GM12878 (cell line): ENCODE measurements around the gene LDLR. TPM values are rescaled to one million over a fixed set of nuclear protein-coding genes. Genes with fewer than 3 reads are reported as not detected.

Experiments used
- ATAC-seq: fragments of 200-7000 bp; cut with Tn5 transposase; 3 replicates; pipeline ENCODE4 v1.9.1; 2020; ENCODE audit warnings: mild to moderate bottlenecking, moderate library complexity
- BruUV-seq: library from RNA; stranded (reverse); fragments of 400-500 nt; replicated peaks from 2 replicates; lab custom pipeline; 2021; lab: Mats Ljungman, UMichigan
- CTCF ChIA-PET: fragments of 300-600 bp; sonication (Branson Sonifier 250); formaldehyde crosslinking; extraction: SDS; loops from one replicate; lab custom pipeline; 2021; ENCODE audit warnings: inconsistent platforms; lab: Yijun Ruan, JAX
- POLR2A ChIA-PET: fragments of 350-600 bp; formaldehyde crosslinking; extraction: SDS; loops from one replicate; lab custom pipeline; 2021; ENCODE audit warnings: inconsistent platforms; lab: Charles Lee
- RAD21 ChIA-PET: fragments of 300-600 bp; sonication (Branson Sonifier 250); formaldehyde crosslinking; loops from one replicate; lab custom pipeline; 2023; ENCODE audit warnings: antibody characterized with exemption; ENCODE audit not compliant: unreplicated experiment; lab: Charles Lee
- SMC1A ChIA-PET: fragments of 300-600 bp; sonication (Branson Sonifier 250); formaldehyde crosslinking; loops from one replicate; lab custom pipeline; 2023; ENCODE audit not compliant: unreplicated experiment, uncharacterized antibody; lab: Charles Lee
- DNase-seq: peaks from one replicate; pipeline ENCODE4 v3.0.0-alpha.2; 2011; ENCODE audit warnings: low read depth, low spot score
- FAIRE-seq: peaks from 3 replicates; lab custom pipeline; 2011; peaks lifted over from hg19 to GRCh38; lab: Jason Lieb, UNC
- H2AFZ ChIP-seq: 2 replicates; pipeline ENCODE4 v1.6.0; 2011; ENCODE audit warnings: low read depth, low read length, control low read depth; ENCODE audit not compliant: control insufficient read depth
- H3K27ac ChIP-seq: 2 replicates; pipeline ENCODE4 v1.5.1; 2011; ENCODE audit warnings: control low read depth; ENCODE audit not compliant: control insufficient read depth, insufficient read depth
- H3K27me3 ChIP-seq, 2 experiments: replicated peaks in 1 of 2; 2 replicates each; pipeline versions ENCODE4 v1.6.0 to v1.6.1; 2011; ENCODE audit warnings: low read length in 1 of 2; ENCODE audit not compliant: control insufficient read depth in 2 of 2, insufficient read depth in 2 of 2
- H3K36me3 ChIP-seq, 2 experiments: 2 replicates each; pipeline ENCODE4 v1.5.1; 2011; ENCODE audit warnings: low read length in 1 of 2; ENCODE audit not compliant: control insufficient read depth in 2 of 2, insufficient read depth in 2 of 2
- H3K4me1 ChIP-seq: 2 replicates; pipeline ENCODE4 v1.6.1; 2011; ENCODE audit warnings: mild to moderate bottlenecking, low read length, moderate library complexity, mixed read lengths; ENCODE audit not compliant: control insufficient read depth, insufficient read depth
- H3K4me2 ChIP-seq: 2 replicates; pipeline ENCODE4 v1.6.0; 2011; ENCODE audit warnings: control low read depth; ENCODE audit not compliant: control insufficient read depth, insufficient read depth
- H3K4me3 ChIP-seq: fragments of 200-600 bp; sonication (generic); 2 replicates; pipeline ENCODE4 v1.5.1; 2016
- H3K79me2 ChIP-seq: 2 replicates; pipeline ENCODE4 v1.6.0; 2011; ENCODE audit warnings: low read length; ENCODE audit not compliant: control insufficient read depth, insufficient read depth
- H3K9ac ChIP-seq: 2 replicates; pipeline ENCODE4 v1.8.0; 2011; ENCODE audit warnings: low read length, control low read depth, mixed read lengths; ENCODE audit not compliant: control insufficient read depth, insufficient read depth
- H3K9me3 ChIP-seq: replicated peaks from 3 replicates; pipeline ENCODE4 v1.5.1; 2011; ENCODE audit warnings: mild to moderate bottlenecking, low read length; ENCODE audit not compliant: control insufficient read depth, insufficient read depth
- H4K20me1 ChIP-seq: 2 replicates; pipeline ENCODE4 v1.6.0; 2011; ENCODE audit not compliant: control insufficient read depth, insufficient read depth
- ATF7 ChIP-seq: fragments of 450-650 bp; IDR thresholded peaks from 2 replicates; pipeline ENCODE4 v1.6.1; 2016; ENCODE audit warnings: low read depth, mild to moderate bottlenecking
- BHLHE40 ChIP-seq, 2 experiments: fragments of 450-650 bp in 1 of 2; IDR thresholded peaks; 2 replicates each; pipeline ENCODE4 v1.6.1; 2011 to 2017; ENCODE audit warnings: low read depth in 2 of 2, borderline replicate concordance in 1 of 2, improper control_type of control experiment in 1 of 2, low read length in 1 of 2, mild to moderate bottlenecking in 1 of 2
- CEBPB ChIP-seq, 2 experiments: fragments of 150-350 bp in 1 of 2; IDR thresholded peaks; 2 replicates each; pipeline ENCODE4 v1.6.1; 2012 to 2014; ENCODE audit warnings: low read depth in 2 of 2, low read length in 2 of 2, borderline replicate concordance in 1 of 2, inconsistent platforms in 1 of 2
- CREB1 ChIP-seq: IDR thresholded peaks from 2 replicates; pipeline ENCODE4 v1.6.1; 2012; ENCODE audit warnings: low read depth, mild to moderate bottlenecking, inconsistent platforms
- HCFC1 ChIP-seq: fragments of 150-350 bp; IDR thresholded peaks from 2 replicates; pipeline ENCODE4 v1.6.1; 2014; ENCODE audit warnings: low read length
- HDAC2 ChIP-seq: fragments of 200-600 bp; sonication (generic); IDR thresholded peaks from 2 replicates; pipeline ENCODE4 v1.6.1; 2017
- KAT2A ChIP-seq: conservative IDR thresholded peaks from 2 replicates; pipeline ENCODE4 v1.6.1; 2011; ENCODE audit warnings: low read depth, low read length; ENCODE audit not compliant: control insufficient read depth
- KLF5 ChIP-seq: fragments of 450-650 bp; IDR thresholded peaks from 2 replicates; pipeline ENCODE4 v1.6.1; 2014; ENCODE audit warnings: mild to moderate bottlenecking; ENCODE audit not compliant: partially characterized antibody
- NR2F1 ChIP-seq: fragments of 450-650 bp; conservative IDR thresholded peaks from 2 replicates; pipeline ENCODE4 v1.6.1; 2017; ENCODE audit warnings: mild to moderate bottlenecking
- RAD21 ChIP-seq: IDR thresholded peaks from 2 replicates; pipeline ENCODE4 v1.6.1; 2011; ENCODE audit warnings: mild to moderate bottlenecking, low read depth, low read length, moderate library complexity; ENCODE audit not compliant: insufficient read depth
- RCOR1 ChIP-seq: conservative IDR thresholded peaks from 2 replicates; pipeline ENCODE4 v1.6.1; 2012; ENCODE audit warnings: low read depth, low read length, improper control_type of control experiment
- TAF1 ChIP-seq: IDR thresholded peaks from 2 replicates; pipeline ENCODE4 v1.6.1; 2011; ENCODE audit warnings: mild to moderate bottlenecking, low read depth, low read length, borderline replicate concordance
- TCF3 ChIP-seq: IDR thresholded peaks from 2 replicates; pipeline ENCODE4 v1.6.1; 2012; ENCODE audit warnings: low read depth, mild to moderate bottlenecking, low read length, borderline replicate concordance; ENCODE audit not compliant: insufficient read depth
- WGBS: methylation state at CpG from one replicate; pipeline ENCODE4 v1.1.6; 2016; ENCODE audit warnings: low lambda C conversion rate; ENCODE audit not compliant: insufficient replicate concordance, insufficient coverage; ENCODE audit errors: missing lambda C conversion rate; 5-methylcytosine and 5-hydroxymethylcytosine counted together
- in situ Hi-C: fragments of 300-500 bp; cut with MboI; formaldehyde crosslinking; loops from 9 replicates; pipeline ENCODE4 v1.14.3; 2018; ENCODE audit warnings: mixed read lengths
- intact Hi-C: fragments of 100-400 bp; cut with micrococcal nuclease; formaldehyde crosslinking; loops from one replicate; pipeline ENCODE4 v1.14.2; 2022; ENCODE audit not compliant: unreplicated experiment
- polyA plus RNA-seq, 11 experiments: library from polyadenylated mRNA; depleted of rRNA in 4 of 11; unstranded in 6 of 11; stranded (reverse) in 5 of 11; fragments of >200 nt; fragmentation: Nextera tagmentation in 4 of 11; fragmentation: Illumina TruSeq in 1 of 11; extraction: Ambion mirVana in 4 of 11; extraction: Trizol in 1 of 11; gene quantifications; 1 replicate in 1 of 11; 2 replicates in 10 of 11; pipeline versions ENCODE4 v1.2.1 to v1.2.3, GENCODE V29; 2011 to 2016; ENCODE audit warnings: inconsistent platforms in 2 of 11, missing spikeins in 2 of 11, low read depth in 1 of 11
- total RNA-seq, 4 experiments: library from RNA; depleted of rRNA in 3 of 4; stranded (reverse); fragments of >200 nt in 3 of 4; fragmentation: Illumina TruSeq in 1 of 4; extraction: Trizol in 1 of 4; gene quantifications; 2 replicates each; pipeline versions ENCODE4 v1.2.1 to v1.2.3, GENCODE V29; 2013 to 2021
- TF ChIP-seq, protein P1 (sequence below): IDR thresholded peaks from 2 replicates; pipeline ENCODE4 v1.6.1; 2012; ENCODE audit warnings: low read depth, low read length, improper control_type of control experiment
- TF ChIP-seq, protein P2 (sequence below): fragments of 450-650 bp; IDR thresholded peaks from 2 replicates; pipeline ENCODE4 v1.6.1; 2017; ENCODE audit warnings: mild to moderate bottlenecking, low read depth, inconsistent platforms; ENCODE audit not compliant: poor library complexity, severe bottlenecking
- TF ChIP-seq, protein P3 (sequence below): fragments of 450-650 bp; IDR thresholded peaks from 2 replicates; pipeline ENCODE4 v1.6.1; 2014; ENCODE audit warnings: mild to moderate bottlenecking
- TF ChIP-seq, protein P4 (sequence below): IDR thresholded peaks from 2 replicates; pipeline ENCODE4 v1.6.1; 2011; ENCODE audit warnings: low read depth, low read length, improper control_type of control experiment, borderline replicate concordance

The LDLR gene
- total and polyA plus RNA-seq, 10 of the 15 experiments (the other 5 are each of a cell fraction or from before 2014, with no cell fraction given) = 11.3 to 59.2 (median 27.3) TPM

DNA sequence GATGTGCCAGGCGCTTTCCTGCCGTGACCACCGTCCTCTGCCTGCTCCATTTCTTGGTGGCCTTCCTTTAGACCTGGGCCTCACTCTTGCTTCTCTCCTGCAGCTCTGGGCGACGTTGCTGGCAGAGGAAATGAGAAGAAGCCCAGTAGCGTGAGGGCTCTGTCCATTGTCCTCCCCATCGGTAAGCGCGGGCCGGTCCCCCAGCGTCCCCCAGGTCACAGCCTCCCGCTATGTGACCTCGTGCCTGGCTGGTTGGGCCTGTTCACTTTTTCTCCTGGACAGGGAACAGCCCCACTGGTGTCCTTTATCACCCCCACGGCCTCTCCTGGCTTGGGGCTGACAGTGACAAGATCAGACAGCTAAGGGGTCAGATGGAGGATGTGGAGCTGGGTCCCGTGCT is 38.6 kb downstream of the LDLR start:
- POLR2A ChIA-PET = no interaction called here
- in situ Hi-C loops = no loop called here

More for the DNA sequence above, 38.6 kb downstream of the LDLR start:
- WGBS = 77% methylated on average over 15 of the region's 15 CpGs
- Histone ChIP-seq H3K27ac (no peak overlapping the region), H3K4me2 (no peak overlapping the region), H3K4me1 (no peaks in the 10 kb centered on the region), H3K79me2 (no peaks in the 10 kb centered on the region), H2AFZ (no peak overlapping the region), H3K9me3 (no peaks in the 10 kb centered on the region)
- intact Hi-C loops = loop anchor here (2.0 kb wide), 1 partner anchor 77 kb away; no protein-coding TSS in a partner anchor
- FAIRE-seq (no peak), ATAC-seq (no peak)
- ChIA-PET CTCF (interaction anchor here (1.0 to 1.1 kb wide), 3 partner anchors 76 to 354 kb away, joined by 3 to 6 read pairs (median 3); no protein-coding TSS in a partner anchor), SMC1A (interaction anchor here (1.2 kb wide), 1 partner anchor 192 kb away, joined by 3 read pairs; no protein-coding TSS in a partner anchor)
- TF ChIP-seq HCFC1 = no peak
- TF ChIP-seq ATF7 = no peak
- no peak for TF ChIP-seq KLF5
- TF ChIP-seq, protein P1, sequence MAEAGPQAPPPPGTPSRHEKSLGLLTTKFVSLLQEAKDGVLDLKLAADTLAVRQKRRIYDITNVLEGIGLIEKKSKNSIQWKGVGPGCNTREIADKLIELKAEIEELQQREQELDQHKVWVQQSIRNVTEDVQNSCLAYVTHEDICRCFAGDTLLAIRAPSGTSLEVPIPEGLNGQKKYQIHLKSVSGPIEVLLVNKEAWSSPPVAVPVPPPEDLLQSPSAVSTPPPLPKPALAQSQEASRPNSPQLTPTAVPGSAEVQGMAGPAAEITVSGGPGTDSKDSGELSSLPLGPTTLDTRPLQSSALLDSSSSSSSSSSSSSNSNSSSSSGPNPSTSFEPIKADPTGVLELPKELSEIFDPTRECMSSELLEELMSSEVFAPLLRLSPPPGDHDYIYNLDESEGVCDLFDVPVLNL = no peak
- TF ChIP-seq BHLHE40 (IDR thresholded peaks at IDR 0.05; ENCODE audit: borderline replicate concordance in 1 of 2, low read depth in 2 of 2, low read length in 1 of 2) = no peak
- no peak for TF ChIP-seq RCOR1
- TF ChIP-seq CEBPB (IDR thresholded peaks at IDR 0.05; ENCODE audit: borderline replicate concordance in 1 of 2, low read depth in 2 of 2, low read length in 2 of 2) = no peak
- TF ChIP-seq HDAC2 = no peak
- no peak for TF ChIP-seq RAD21
- no peak for TF ChIP-seq KAT2A
- TF ChIP-seq NR2F1 = no peak
- TF ChIP-seq, protein P2, sequence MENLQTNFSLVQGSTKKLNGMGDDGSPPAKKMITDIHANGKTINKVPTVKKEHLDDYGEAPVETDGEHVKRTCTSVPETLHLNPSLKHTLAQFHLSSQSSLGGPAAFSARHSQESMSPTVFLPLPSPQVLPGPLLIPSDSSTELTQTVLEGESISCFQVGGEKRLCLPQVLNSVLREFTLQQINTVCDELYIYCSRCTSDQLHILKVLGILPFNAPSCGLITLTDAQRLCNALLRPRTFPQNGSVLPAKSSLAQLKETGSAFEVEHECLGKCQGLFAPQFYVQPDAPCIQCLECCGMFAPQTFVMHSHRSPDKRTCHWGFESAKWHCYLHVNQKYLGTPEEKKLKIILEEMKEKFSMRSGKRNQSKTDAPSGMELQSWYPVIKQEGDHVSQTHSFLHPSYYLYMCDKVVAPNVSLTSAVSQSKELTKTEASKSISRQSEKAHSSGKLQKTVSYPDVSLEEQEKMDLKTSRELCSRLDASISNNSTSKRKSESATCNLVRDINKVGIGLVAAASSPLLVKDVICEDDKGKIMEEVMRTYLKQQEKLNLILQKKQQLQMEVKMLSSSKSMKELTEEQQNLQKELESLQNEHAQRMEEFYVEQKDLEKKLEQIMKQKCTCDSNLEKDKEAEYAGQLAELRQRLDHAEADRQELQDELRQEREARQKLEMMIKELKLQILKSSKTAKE = no peak
- TF ChIP-seq TAF1 = no peak
- TF ChIP-seq, protein P3, sequence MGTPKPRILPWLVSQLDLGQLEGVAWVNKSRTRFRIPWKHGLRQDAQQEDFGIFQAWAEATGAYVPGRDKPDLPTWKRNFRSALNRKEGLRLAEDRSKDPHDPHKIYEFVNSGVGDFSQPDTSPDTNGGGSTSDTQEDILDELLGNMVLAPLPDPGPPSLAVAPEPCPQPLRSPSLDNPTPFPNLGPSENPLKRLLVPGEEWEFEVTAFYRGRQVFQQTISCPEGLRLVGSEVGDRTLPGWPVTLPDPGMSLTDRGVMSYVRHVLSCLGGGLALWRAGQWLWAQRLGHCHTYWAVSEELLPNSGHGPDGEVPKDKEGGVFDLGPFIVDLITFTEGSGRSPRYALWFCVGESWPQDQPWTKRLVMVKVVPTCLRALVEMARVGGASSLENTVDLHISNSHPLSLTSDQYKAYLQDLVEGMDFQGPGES = no peak
- TF ChIP-seq CREB1 = no peak
- TF ChIP-seq TCF3 = no peak
- TF ChIP-seq, protein P4, sequence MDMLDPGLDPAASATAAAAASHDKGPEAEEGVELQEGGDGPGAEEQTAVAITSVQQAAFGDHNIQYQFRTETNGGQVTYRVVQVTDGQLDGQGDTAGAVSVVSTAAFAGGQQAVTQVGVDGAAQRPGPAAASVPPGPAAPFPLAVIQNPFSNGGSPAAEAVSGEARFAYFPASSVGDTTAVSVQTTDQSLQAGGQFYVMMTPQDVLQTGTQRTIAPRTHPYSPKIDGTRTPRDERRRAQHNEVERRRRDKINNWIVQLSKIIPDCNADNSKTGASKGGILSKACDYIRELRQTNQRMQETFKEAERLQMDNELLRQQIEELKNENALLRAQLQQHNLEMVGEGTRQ = no peak
- TF ChIP-seq, all 136 proteins: peak for 0
- DNase-seq = no peak
- H3K9ac ChIP-seq = no peak overlapping the region
- no peaks in the 10 kb centered on the region for H3K27me3 ChIP-seq
- no peak overlapping the region for H3K4me3 ChIP-seq
- no TSS peak for BruUV-seq
- H3K36me3 ChIP-seq = peaks cover 41 to 50% of the 10 kb centered on the region in 2 experiments
- H4K20me1 ChIP-seq = no peaks in the 10 kb centered on the region; the same call in 1 of the 2 replicates
- RAD21 ChIA-PET = interaction anchor here (1.5 kb wide), 1 partner anchor 18 kb away, joined by 3 read pairs; no protein-coding TSS in a partner anchor
